Measurements from ENCODE around the gene ZNF516. TPM values are rescaled to one million over a fixed set of nuclear protein-coding genes. Genes with fewer than 3 reads are reported as not detected.
A peak's percentile ranks its signal among the peaks of the same experiment; 100 is the strongest.

The ZNF516 gene
- total and polyA plus RNA-seq, 2 of the 4 experiments (the other 2 are of a cell fraction), result 7.9 to 16.9 TPM

DNA sequence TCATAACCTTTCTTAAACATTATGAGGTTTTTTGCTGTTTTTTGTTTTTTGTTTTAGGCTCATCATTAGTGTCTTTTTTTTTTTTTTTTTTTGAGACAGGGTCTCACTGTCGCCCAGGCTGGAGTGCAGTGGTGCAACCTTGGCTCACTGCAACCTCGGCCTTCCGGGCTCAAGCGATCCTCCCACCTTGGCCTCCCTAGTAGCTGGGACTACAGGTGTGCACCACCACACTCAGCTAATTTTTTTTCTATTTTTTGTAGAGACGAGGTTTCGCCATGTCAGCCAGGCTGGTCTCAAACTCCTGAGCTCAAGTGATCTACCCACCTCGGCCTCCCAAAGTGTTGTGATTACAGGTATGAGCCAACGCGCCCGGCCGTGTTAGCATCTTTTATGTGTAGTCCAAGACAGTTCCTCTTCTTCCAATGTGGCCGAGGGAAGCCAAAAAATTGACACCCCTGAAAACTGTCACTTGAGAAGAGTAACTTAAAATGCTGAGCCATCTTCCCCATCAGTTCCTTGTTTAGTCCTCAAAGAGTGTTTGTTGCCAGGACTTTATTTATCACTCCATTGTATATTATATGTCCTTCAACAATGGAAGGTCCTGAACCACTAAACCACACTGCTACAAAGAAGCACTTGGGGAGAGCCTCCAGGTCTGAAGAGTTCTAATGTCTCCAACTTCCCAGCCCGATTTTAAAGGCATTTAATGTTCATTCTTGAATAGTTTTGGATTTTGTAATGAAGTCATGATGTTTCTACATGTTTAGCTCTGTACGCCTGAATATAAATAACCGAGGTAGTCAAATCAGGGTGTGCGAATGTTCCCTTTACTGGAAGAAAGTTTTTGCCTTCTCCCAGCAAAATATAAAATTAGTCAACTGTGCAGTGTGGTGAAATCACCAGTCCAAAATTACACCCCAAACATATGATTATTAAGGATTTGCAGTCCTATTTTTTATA is 26.4 kb downstream of the ZNF516 start:
- H3K18ac ChIP-seq (ENCODE audit: low read depth, low read length), result no peak overlapping the region
- no peak overlapping the region for H3K4me3 ChIP-seq (ENCODE audit: insufficient read depth, low read depth, low read length)
- H4K20me1 ChIP-seq (ENCODE audit: insufficient read depth, low read length), result peaks cover 69% of the 10 kb centered on the region
- no peaks in the 10 kb centered on the region for H3K27me3 ChIP-seq (ENCODE audit: control insufficient read depth, insufficient read depth, low read length)
- H3K23ac ChIP-seq (ENCODE audit: low read depth, low read length), result peak overlapping the region; percentile 66; the same call in 1 of the 2 replicates
- CTCF ChIA-PET, result no interaction called here
- H2BK20ac ChIP-seq (ENCODE audit: low read depth, low read length), result no peak overlapping the region
- H3K4me2 ChIP-seq (ENCODE audit: low read depth, low read length), result no peak overlapping the region
- BruUV-seq (replicated peaks), result TSS peak; percentile 6
- no peak overlapping the region for H3K56ac ChIP-seq (ENCODE audit: extremely low read depth, insufficient read depth, low read length)
- no peak overlapping the region; the same call in 1 of the 2 replicates for H3K4ac ChIP-seq (ENCODE audit: low read depth, low read length)
- H3K9ac ChIP-seq (ENCODE audit: low read depth, low read length), result no peak overlapping the region
- no peak overlapping the region for H4K5ac ChIP-seq (ENCODE audit: low read depth, low read length)
- no peak overlapping the region for H2AFZ ChIP-seq (replicated peaks; ENCODE audit: low read length, poor library complexity)
- H3K9me3 ChIP-seq (ENCODE audit: control insufficient read depth, insufficient read depth, low read length), result no peaks in the 10 kb centered on the region
- no peak overlapping the region for H4K91ac ChIP-seq (ENCODE audit: insufficient read depth, low read depth, low read length)
- peaks cover 12% of the 10 kb centered on the region for H3K4me1 ChIP-seq (ENCODE audit: control insufficient read depth, insufficient read depth, low read length)
- ATAC-seq (ENCODE audit: low read depth) (no peak; the same call in 1 of the 2 replicates), DNase-seq (no peak)
- peaks cover 34% of the 10 kb centered on the region for H3K9me1 ChIP-seq (ENCODE audit: insufficient read depth, low read length)
- H2AK5ac ChIP-seq (ENCODE audit: low read depth, low read length), result no peak overlapping the region
- 100% methylated on average over 2 of the region's 16 CpGs; no CpG with 5 or more reads in 1 of the 2 experiments for WGBS, 2 experiments (ENCODE audit: extremely low coverage in 2 of 2, insufficient read length in 1 of 2)
- H3K27ac ChIP-seq (ENCODE audit: insufficient read depth, low read length), result no peak overlapping the region
- H2BK15ac ChIP-seq (ENCODE audit: low read depth, low read length), result no peak overlapping the region
- H3K36me3 ChIP-seq (ENCODE audit: control insufficient read depth, insufficient read depth, low read length), result peaks cover 10% of the 10 kb centered on the region; the same call in 1 of the 2 replicates
- H3K14ac ChIP-seq (replicated peaks; ENCODE audit: low read depth, low read length), result peak overlapping the region; percentile 43; the same call in 1 of the 2 replicates
- peaks cover 39 to 77% of the 10 kb centered on the region in 2 experiments for H3K79me1 ChIP-seq (ENCODE audit: low read depth in 1 of 2, low read length in 2 of 2)
- intact Hi-C loops (cut with micrococcal nuclease) (no loop called here), in situ Hi-C loops (cut with MboI; ENCODE audit: low sequenced_read_pairs) (loop anchor here (25.0 kb wide), 1 partner anchor 644 kb away; no protein-coding TSS in a partner anchor), dilution Hi-C loops (cut with HindIII; ENCODE audit: low sequenced_read_pairs, unreplicated experiment) (no loop called here)
- POLR2A ChIA-PET (ENCODE audit: unreplicated experiment), result no interaction called here
- H2BK5ac ChIP-seq (ENCODE audit: low read depth, low read length, poor library complexity, severe bottlenecking), result no peak overlapping the region
- no peak overlapping the region for H2BK120ac ChIP-seq (ENCODE audit: low read depth, low read length)
- no peak overlapping the region for H4K8ac ChIP-seq (ENCODE audit: low read depth in 2 of 2, low read length in 2 of 2)
- no peak overlapping the region for H2AK9ac ChIP-seq (replicated peaks; ENCODE audit: low read depth, low read length, poor library complexity)
- no peak for TF ChIP-seq NFE2L2 (IDR thresholded peaks at IDR 0.05; ENCODE audit: low read depth, low read length)
- no peak for TF ChIP-seq MAFK (IDR thresholded peaks at IDR 0.05; ENCODE audit: low read depth, low read length)
- TF ChIP-seq FOS (IDR thresholded peaks at IDR 0.05; ENCODE audit: low read depth, low read length), result no peak
- no peak for TF ChIP-seq CEBPB (IDR thresholded peaks at IDR 0.05; ENCODE audit: low read depth, low read length)
- TF ChIP-seq, protein P1, sequence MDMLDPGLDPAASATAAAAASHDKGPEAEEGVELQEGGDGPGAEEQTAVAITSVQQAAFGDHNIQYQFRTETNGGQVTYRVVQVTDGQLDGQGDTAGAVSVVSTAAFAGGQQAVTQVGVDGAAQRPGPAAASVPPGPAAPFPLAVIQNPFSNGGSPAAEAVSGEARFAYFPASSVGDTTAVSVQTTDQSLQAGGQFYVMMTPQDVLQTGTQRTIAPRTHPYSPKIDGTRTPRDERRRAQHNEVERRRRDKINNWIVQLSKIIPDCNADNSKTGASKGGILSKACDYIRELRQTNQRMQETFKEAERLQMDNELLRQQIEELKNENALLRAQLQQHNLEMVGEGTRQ (IDR thresholded peaks at IDR 0.05; ENCODE audit: low read depth, low read length), result no peak
- no peak for TF ChIP-seq RAD21 (IDR thresholded peaks at IDR 0.05; ENCODE audit: low read length)
- TF ChIP-seq CHD1 (IDR thresholded peaks at IDR 0.05; ENCODE audit: low read depth, low read length), result no peak
- no peak for TF ChIP-seq SMC3 (IDR thresholded peaks at IDR 0.05; ENCODE audit: low read depth, low read length)
- TF ChIP-seq ELK1 (IDR thresholded peaks at IDR 0.05; ENCODE audit: borderline replicate concordance, low read depth, low read length), result no peak
- no peak for TF ChIP-seq BHLHE40 (IDR thresholded peaks at IDR 0.05; ENCODE audit: low read depth, low read length)
- no peak for TF ChIP-seq MXI1 (IDR thresholded peaks at IDR 0.05; ENCODE audit: borderline replicate concordance, low read depth, low read length)
- no peak for TF ChIP-seq MAZ (IDR thresholded peaks at IDR 0.05; ENCODE audit: borderline replicate concordance, low read depth, low read length)
- TF ChIP-seq POLR2A (IDR thresholded peaks at IDR 0.05; ENCODE audit: low read depth, low read length), result no peak
- TF ChIP-seq, protein P2, sequence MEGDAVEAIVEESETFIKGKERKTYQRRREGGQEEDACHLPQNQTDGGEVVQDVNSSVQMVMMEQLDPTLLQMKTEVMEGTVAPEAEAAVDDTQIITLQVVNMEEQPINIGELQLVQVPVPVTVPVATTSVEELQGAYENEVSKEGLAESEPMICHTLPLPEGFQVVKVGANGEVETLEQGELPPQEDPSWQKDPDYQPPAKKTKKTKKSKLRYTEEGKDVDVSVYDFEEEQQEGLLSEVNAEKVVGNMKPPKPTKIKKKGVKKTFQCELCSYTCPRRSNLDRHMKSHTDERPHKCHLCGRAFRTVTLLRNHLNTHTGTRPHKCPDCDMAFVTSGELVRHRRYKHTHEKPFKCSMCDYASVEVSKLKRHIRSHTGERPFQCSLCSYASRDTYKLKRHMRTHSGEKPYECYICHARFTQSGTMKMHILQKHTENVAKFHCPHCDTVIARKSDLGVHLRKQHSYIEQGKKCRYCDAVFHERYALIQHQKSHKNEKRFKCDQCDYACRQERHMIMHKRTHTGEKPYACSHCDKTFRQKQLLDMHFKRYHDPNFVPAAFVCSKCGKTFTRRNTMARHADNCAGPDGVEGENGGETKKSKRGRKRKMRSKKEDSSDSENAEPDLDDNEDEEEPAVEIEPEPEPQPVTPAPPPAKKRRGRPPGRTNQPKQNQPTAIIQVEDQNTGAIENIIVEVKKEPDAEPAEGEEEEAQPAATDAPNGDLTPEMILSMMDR (conservative IDR thresholded peaks at IDR 0.05; ENCODE audit: low read depth, low read length), result no peak
